NCI-H748 (cell line): ENCODE results near the gene AIFM3.

ENCODE experiments used
- DNase-seq: peaks from one replicate; lab custom pipeline; 2025; ENCODE audit not compliant: unreplicated experiment; lab: John Stamatoyannopoulos, UW

Gene AIFM3

GRCh38 chr22:20989323-20990138 lies 22.5 kb downstream of the AIFM3 start:
- no peak for DNase-seq

GRCh38 chr22:20990184-20991180 lies 23.4 kb downstream of the AIFM3 start:
- no peak for DNase-seq

- no peak for DNase-seq
Measured at GRCh38 chr22:20991252-20992055, 24.4 kb downstream of the AIFM3 start.

GRCh38 chr22:20992056-20992442 lies 25.0 kb downstream of the AIFM3 start:
- DNase-seq: no peak

GRCh38 chr22:20992456-20993303 lies 25.6 kb downstream of the AIFM3 start:
- no peak for DNase-seq

GRCh38 chr22:20993304-20994127 lies 26.5 kb downstream of the AIFM3 start:
- no peak for DNase-seq

GRCh38 chr22:20994128-20994901 lies 27.3 kb downstream of the AIFM3 start:
- no peak for DNase-seq

- no peak for DNase-seq
Measured at GRCh38 chr22:20994902-20995241, 27.8 kb downstream of the AIFM3 start.

- DNase-seq: no peak
Measured at GRCh38 chr22:20995329-20996030, 28.4 kb downstream of the AIFM3 start.

GRCh38 chr22:20996031-20996410 lies 29.0 kb downstream of the AIFM3 start:
- no peak for DNase-seq

- DNase-seq: no peak
Measured at GRCh38 chr22:20996598-20997535, 29.8 kb downstream of the AIFM3 start.

- no peak for DNase-seq
Measured at GRCh38 chr22:20997536-20998257, 30.6 kb downstream of the AIFM3 start.

- DNase-seq: no peak
Measured at GRCh38 chr22:20998411-20999336, 31.6 kb downstream of the AIFM3 start.

GRCh38 chr22:20999350-21000206 lies 32.5 kb downstream of the AIFM3 start:
- DNase-seq: no peak
